KMS-11 (cell line): ENCODE results near the gene ERCC6L.

Source experiments
- H2AFZ ChIP-seq: fragments of 200-600 bp; sonication (generic); 2 replicates; pipeline ENCODE4 v1.6.1; 2016; ENCODE audit warnings: antibody characterized with exemption, mixed run types, low read depth
- H3K27ac ChIP-seq: fragments of 200-600 bp; sonication (generic); 2 replicates; pipeline ENCODE4 v1.6.1; 2016; ENCODE audit warnings: mild to moderate bottlenecking, mixed run types
- H3K27me3 ChIP-seq: fragments of 200-600 bp; sonication (generic); 2 replicates; pipeline ENCODE4 v1.6.1; 2017; ENCODE audit warnings: mild to moderate bottlenecking, low read depth, mixed run types, moderate library complexity; ENCODE audit not compliant: insufficient read depth
- H3K36me3 ChIP-seq: fragments of 200-600 bp; sonication (generic); 2 replicates; pipeline ENCODE4 v1.6.1; 2017; ENCODE audit warnings: mild to moderate bottlenecking, mixed run types; ENCODE audit not compliant: insufficient read depth
- H3K4me1 ChIP-seq: fragments of 200-600 bp; sonication (generic); 2 replicates; pipeline ENCODE4 v1.6.1; 2016; ENCODE audit warnings: mild to moderate bottlenecking, low read depth, mixed run types; ENCODE audit not compliant: poor library complexity, severe bottlenecking
- H3K4me2 ChIP-seq: fragments of 200-600 bp; sonication (generic); 2 replicates; pipeline ENCODE4 v1.7.0; 2016; ENCODE audit warnings: mild to moderate bottlenecking, mixed run types
- H3K4me3 ChIP-seq: fragments of 200-600 bp; sonication (generic); IDR thresholded peaks from 2 replicates; pipeline ENCODE4 v1.6.1; 2017; ENCODE audit warnings: low read depth, low read length, mixed read lengths; ENCODE audit not compliant: insufficient read depth
- H3K79me2 ChIP-seq: fragments of 200-600 bp; sonication (generic); 2 replicates; pipeline ENCODE4 v1.6.1; 2016; ENCODE audit warnings: low read depth, mixed run types; ENCODE audit not compliant: insufficient read depth
- H3K9ac ChIP-seq: fragments of 200-600 bp; sonication (generic); 2 replicates; pipeline ENCODE4 v1.6.1; 2016; ENCODE audit warnings: mild to moderate bottlenecking, mixed run types
- H4K20me1 ChIP-seq: fragments of 200-600 bp; sonication (generic); 2 replicates; pipeline ENCODE4 v1.6.1; 2016; ENCODE audit warnings: mild to moderate bottlenecking, mixed run types; ENCODE audit not compliant: insufficient read depth
- CTCF ChIP-seq: fragments of 200-600 bp; sonication (generic); conservative IDR thresholded peaks from 2 replicates; pipeline ENCODE4 v1.6.1; 2017; ENCODE audit warnings: low read depth, mild to moderate bottlenecking, antibody characterized with exemption, low read length, moderate library complexity, mixed read lengths

ERCC6L gene

GRCh38 chrX:72159769-72160168 lies 79.1 kb downstream of the ERCC6L start:
- no peak overlapping the region for H3K4me3 ChIP-seq
- no peak overlapping the region for H3K27ac ChIP-seq
- H3K9ac ChIP-seq, result no peak overlapping the region
- H4K20me1 ChIP-seq, result no peaks in the 10 kb centered on the region
- H3K36me3 ChIP-seq, result no peaks in the 10 kb centered on the region
- no peak overlapping the region for H3K4me2 ChIP-seq
- TF ChIP-seq CTCF, result no peak
- no peaks in the 10 kb centered on the region for H3K79me2 ChIP-seq
- no peak overlapping the region for H2AFZ ChIP-seq
- H3K27me3 ChIP-seq, result no peaks in the 10 kb centered on the region
- H3K4me1 ChIP-seq, result no peaks in the 10 kb centered on the region

GRCh38 chrX:72158773-72159172 lies 80.1 kb downstream of the ERCC6L start:
- H3K27me3 ChIP-seq, result no peaks in the 10 kb centered on the region
- no peaks in the 10 kb centered on the region for H3K79me2 ChIP-seq
- no peak overlapping the region for H3K4me2 ChIP-seq
- H2AFZ ChIP-seq, result no peak overlapping the region
- H4K20me1 ChIP-seq, result no peaks in the 10 kb centered on the region
- H3K4me1 ChIP-seq, result no peaks in the 10 kb centered on the region
- no peak overlapping the region for H3K9ac ChIP-seq
- no peak for TF ChIP-seq CTCF
- H3K4me3 ChIP-seq, result no peak overlapping the region
- no peaks in the 10 kb centered on the region for H3K36me3 ChIP-seq
- H3K27ac ChIP-seq, result no peak overlapping the region
